GM12878 (cell line): Measurements from ENCODE around the gene SMOC2. TPM values are rescaled to one million over a fixed set of nuclear protein-coding genes. Genes with fewer than 3 reads are reported as not detected.

Source experiments
- ATAC-seq: fragments of 200-7000 bp; cut with Tn5 transposase; 3 replicates; pipeline ENCODE4 v1.9.1; 2020; ENCODE audit warnings: mild to moderate bottlenecking, moderate library complexity
- BruUV-seq: library from RNA; stranded (reverse); fragments of 400-500 nt; replicated peaks from 2 replicates; lab custom pipeline; 2021; lab: Mats Ljungman, UMichigan
- CTCF ChIA-PET: fragments of 300-600 bp; sonication (Branson Sonifier 250); formaldehyde crosslinking; extraction: SDS; loops from one replicate; lab custom pipeline; 2021; ENCODE audit warnings: inconsistent platforms; lab: Yijun Ruan, JAX
- POLR2A ChIA-PET: fragments of 350-600 bp; formaldehyde crosslinking; extraction: SDS; loops from one replicate; lab custom pipeline; 2021; ENCODE audit warnings: inconsistent platforms; lab: Charles Lee
- RAD21 ChIA-PET: fragments of 300-600 bp; sonication (Branson Sonifier 250); formaldehyde crosslinking; loops from one replicate; lab custom pipeline; 2023; ENCODE audit warnings: antibody characterized with exemption; ENCODE audit not compliant: unreplicated experiment; lab: Charles Lee
- SMC1A ChIA-PET: fragments of 300-600 bp; sonication (Branson Sonifier 250); formaldehyde crosslinking; loops from one replicate; lab custom pipeline; 2023; ENCODE audit not compliant: unreplicated experiment, uncharacterized antibody; lab: Charles Lee
- DNase-seq: peaks from one replicate; pipeline ENCODE4 v3.0.0-alpha.2; 2011; ENCODE audit warnings: low read depth, low spot score
- FAIRE-seq: peaks from 3 replicates; lab custom pipeline; 2011; peaks lifted over from hg19 to GRCh38; lab: Jason Lieb, UNC
- H2AFZ ChIP-seq: 2 replicates; pipeline ENCODE4 v1.6.0; 2011; ENCODE audit warnings: low read depth, low read length, control low read depth; ENCODE audit not compliant: control insufficient read depth
- H3K27ac ChIP-seq: 2 replicates; pipeline ENCODE4 v1.5.1; 2011; ENCODE audit warnings: control low read depth; ENCODE audit not compliant: control insufficient read depth, insufficient read depth
- H3K27me3 ChIP-seq, 2 experiments: replicated peaks in 1 of 2; 2 replicates each; pipeline versions ENCODE4 v1.6.0 to v1.6.1; 2011; ENCODE audit warnings: low read length in 1 of 2; ENCODE audit not compliant: control insufficient read depth in 2 of 2, insufficient read depth in 2 of 2
- H3K36me3 ChIP-seq, 2 experiments: 2 replicates each; pipeline ENCODE4 v1.5.1; 2011; ENCODE audit warnings: low read length in 1 of 2; ENCODE audit not compliant: control insufficient read depth in 2 of 2, insufficient read depth in 2 of 2
- H3K4me1 ChIP-seq: 2 replicates; pipeline ENCODE4 v1.6.1; 2011; ENCODE audit warnings: mild to moderate bottlenecking, low read length, moderate library complexity, mixed read lengths; ENCODE audit not compliant: control insufficient read depth, insufficient read depth
- H3K4me2 ChIP-seq: 2 replicates; pipeline ENCODE4 v1.6.0; 2011; ENCODE audit warnings: control low read depth; ENCODE audit not compliant: control insufficient read depth, insufficient read depth
- H3K4me3 ChIP-seq: fragments of 200-600 bp; sonication (generic); 2 replicates; pipeline ENCODE4 v1.5.1; 2016
- H3K79me2 ChIP-seq: 2 replicates; pipeline ENCODE4 v1.6.0; 2011; ENCODE audit warnings: low read length; ENCODE audit not compliant: control insufficient read depth, insufficient read depth
- H3K9ac ChIP-seq: 2 replicates; pipeline ENCODE4 v1.8.0; 2011; ENCODE audit warnings: low read length, control low read depth, mixed read lengths; ENCODE audit not compliant: control insufficient read depth, insufficient read depth
- H3K9me3 ChIP-seq: replicated peaks from 3 replicates; pipeline ENCODE4 v1.5.1; 2011; ENCODE audit warnings: mild to moderate bottlenecking, low read length; ENCODE audit not compliant: control insufficient read depth, insufficient read depth
- H4K20me1 ChIP-seq: 2 replicates; pipeline ENCODE4 v1.6.0; 2011; ENCODE audit not compliant: control insufficient read depth, insufficient read depth
- CBX3 ChIP-seq: fragments of 200-600 bp; sonication (generic); IDR thresholded peaks from 2 replicates; pipeline ENCODE4 v1.6.1; 2016; ENCODE audit warnings: low read depth, borderline replicate concordance
- E2F4 ChIP-seq: IDR thresholded peaks from 2 replicates; pipeline ENCODE4 v1.6.1; 2012; ENCODE audit warnings: low read depth, low read length, improper control_type of control experiment
- MEF2A ChIP-seq: IDR thresholded peaks from 2 replicates; pipeline ENCODE4 v1.6.1; 2011; ENCODE audit warnings: low read depth, mild to moderate bottlenecking, low read length, moderate library complexity; ENCODE audit not compliant: insufficient read depth
- PAX8 ChIP-seq: fragments of 450-650 bp; IDR thresholded peaks from 2 replicates; pipeline ENCODE4 v1.6.1; 2017; ENCODE audit warnings: mild to moderate bottlenecking, moderate library complexity
- PML ChIP-seq: IDR thresholded peaks from 2 replicates; pipeline ENCODE4 v1.6.1; 2012; ENCODE audit warnings: low read length, inconsistent platforms
- STAT3 ChIP-seq: IDR thresholded peaks from 2 replicates; pipeline ENCODE4 v1.6.1; 2011; ENCODE audit warnings: low read depth, low read length, improper control_type of control experiment
- SUPT20H ChIP-seq: IDR thresholded peaks from 2 replicates; pipeline ENCODE4 v1.6.1; 2011; ENCODE audit warnings: low read depth, mild to moderate bottlenecking, low read length, moderate library complexity, borderline replicate concordance; ENCODE audit not compliant: control insufficient read depth
- YBX1 ChIP-seq: fragments of 450-650 bp; IDR thresholded peaks from 2 replicates; pipeline ENCODE4 v1.6.1; 2016; ENCODE audit warnings: antibody characterized with exemption
- ZNF24 ChIP-seq: fragments of 450-650 bp; IDR thresholded peaks from 2 replicates; pipeline ENCODE4 v1.6.1; 2017; ENCODE audit warnings: antibody characterized with exemption, mild to moderate bottlenecking
- WGBS: methylation state at CpG from one replicate; pipeline ENCODE4 v1.1.6; 2016; ENCODE audit warnings: low lambda C conversion rate; ENCODE audit not compliant: insufficient replicate concordance, insufficient coverage; ENCODE audit errors: missing lambda C conversion rate; 5-methylcytosine and 5-hydroxymethylcytosine counted together
- in situ Hi-C: fragments of 300-500 bp; cut with MboI; formaldehyde crosslinking; loops from 9 replicates; pipeline ENCODE4 v1.14.3; 2018; ENCODE audit warnings: mixed read lengths
- intact Hi-C: fragments of 100-400 bp; cut with micrococcal nuclease; formaldehyde crosslinking; loops from one replicate; pipeline ENCODE4 v1.14.2; 2022; ENCODE audit not compliant: unreplicated experiment
- polyA plus RNA-seq, 11 experiments: library from polyadenylated mRNA; depleted of rRNA in 4 of 11; unstranded in 6 of 11; stranded (reverse) in 5 of 11; fragments of >200 nt; fragmentation: Nextera tagmentation in 4 of 11; fragmentation: Illumina TruSeq in 1 of 11; extraction: Ambion mirVana in 4 of 11; extraction: Trizol in 1 of 11; gene quantifications; 1 replicate in 1 of 11; 2 replicates in 10 of 11; pipeline versions ENCODE4 v1.2.1 to v1.2.3, GENCODE V29; 2011 to 2016; ENCODE audit warnings: inconsistent platforms in 2 of 11, missing spikeins in 2 of 11, low read depth in 1 of 11
- total RNA-seq, 4 experiments: library from RNA; depleted of rRNA in 3 of 4; stranded (reverse); fragments of >200 nt in 3 of 4; fragmentation: Illumina TruSeq in 1 of 4; extraction: Trizol in 1 of 4; gene quantifications; 2 replicates each; pipeline versions ENCODE4 v1.2.1 to v1.2.3, GENCODE V29; 2013 to 2021

SMOC2 gene
- total and polyA plus RNA-seq, 10 of the 15 experiments (the other 5 are each of a cell fraction or from before 2014, with no cell fraction given), result 0.10 to 0.12 TPM; not detected in 8

DNA sequence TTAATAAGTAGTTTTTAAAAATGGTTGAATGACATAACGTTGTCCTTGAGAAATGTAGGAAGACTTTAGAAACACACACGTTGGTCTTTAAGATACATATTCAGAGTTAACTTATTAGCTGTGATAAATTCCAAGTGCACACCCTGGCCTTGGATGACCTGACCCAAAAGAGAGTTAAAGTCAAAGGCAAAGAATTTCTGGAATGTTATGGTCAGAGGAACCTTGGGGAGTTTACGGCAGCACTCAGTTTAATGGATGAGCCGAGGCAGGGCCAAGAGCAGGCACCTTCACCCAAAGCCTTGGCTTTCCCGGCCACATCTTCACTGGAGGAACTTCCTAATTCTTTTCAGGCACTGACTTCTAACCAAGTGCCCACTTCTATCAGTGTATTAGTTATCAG lies 200.5 kb downstream of the SMOC2 start:
- TF ChIP-seq E2F4, result no peak
- no peak for TF ChIP-seq CBX3
- TF ChIP-seq YBX1, result no peak
- TF ChIP-seq PAX8, result no peak
- no peak for TF ChIP-seq STAT3
- TF ChIP-seq SUPT20H, result no peak
- TF ChIP-seq MEF2A, result no peak
- no peak for TF ChIP-seq PML
- no peak for TF ChIP-seq ZNF24
- Histone ChIP-seq H3K4me3 (no peak overlapping the region), H3K79me2 (no peaks in the 10 kb centered on the region), H3K27ac (no peak overlapping the region), H3K9me3 (no peaks in the 10 kb centered on the region; the same call in 2 of the 3 replicates), H2AFZ (no peak overlapping the region), H3K9ac (no peak overlapping the region), H4K20me1 (no peaks in the 10 kb centered on the region), H3K4me2 (no peak overlapping the region), H3K36me3 (no peaks in the 10 kb centered on the region), H3K4me1 (no peaks in the 10 kb centered on the region), H3K27me3 (no peaks in the 10 kb centered on the region)
- 15% methylated on average over 5 of the region's 5 CpGs for WGBS
- intact Hi-C loops, result no loop called here
- ChIA-PET SMC1A (no interaction called here), CTCF (no interaction called here), POLR2A (no interaction called here), RAD21 (no interaction called here)
- in situ Hi-C loops, result no loop called here
- ATAC-seq, result no peak
- BruUV-seq, result no TSS peak
- no peak for FAIRE-seq
- DNase-seq, result no peak
